ENCODE results near the gene UVRAG. TPM values are rescaled to one million over a fixed set of nuclear protein-coding genes. Genes with fewer than 3 reads are reported as not detected.

UVRAG gene
- total RNA-seq, 1 experiment from 2014 or later, result 13.0 TPM

- Histone ChIP-seq H3K27ac (ENCODE audit: low read length) (no peak overlapping the region), H3K9me3 (ENCODE audit: low read length) (no peaks in the 10 kb centered on the region), H3F3A (ENCODE audit: low read length, unreplicated experiment) (no peaks in the 10 kb centered on the region), H3K4me3 (ENCODE audit: low read length) (no peak overlapping the region), H3K36me3 (ENCODE audit: low read depth, low read length) (peaks cover 5% of the 10 kb centered on the region; the same call in 1 of the 2 replicates), H3K9me2 (replicated peaks; ENCODE audit: low read length) (no peaks in the 10 kb centered on the region), H2AFZ (ENCODE audit: low read length) (no peak overlapping the region), H3K79me2 (ENCODE audit: low read length) (no peaks in the 10 kb centered on the region), H3K9ac (ENCODE audit: low read length) (no peak overlapping the region), H3K4me2 (ENCODE audit: low read length) (no peak overlapping the region), H3K4me1 (ENCODE audit: insufficient read depth, low read length) (no peaks in the 10 kb centered on the region), H3K27me3 (ENCODE audit: low read length) (no peaks in the 10 kb centered on the region), H4K20me1 (ENCODE audit: low read length) (no peaks in the 10 kb centered on the region)
- TF ChIP-seq EZH2phosphoT487 (IDR thresholded peaks at IDR 0.05; ENCODE audit: borderline replicate concordance, low read length) (no peak), CTCF (conservative IDR thresholded peaks at IDR 0.05; ENCODE audit: low read depth, low read length) (no peak), EZH2 (IDR thresholded peaks at IDR 0.05; ENCODE audit: low read length, unreplicated experiment) (no peak)
- ChIA-PET POLR2A (ENCODE audit: unreplicated experiment) (no interaction called here), CTCF (interaction anchor here (0.6 to 0.7 kb wide), 2 partner anchors 14 to 107 kb away, joined by 3 to 11 read pairs; no protein-coding TSS in a partner anchor)
- DNase-seq (no peak), ATAC-seq (no peak)
- BruUV-seq (replicated peaks), result no TSS peak
- intact Hi-C loops (cut with micrococcal nuclease), result no loop called here
These were observed 78.2 kb downstream of the UVRAG start for GRCh38 chr11:75893251-75893650.

GRCh38 chr11:75894036-75894585 is 79.1 kb downstream of the UVRAG start:
- no TSS peak for BruUV-seq (replicated peaks)

More at GRCh38 chr11:75894036-75894585, 79.1 kb downstream of the UVRAG start:
- H2AFZ ChIP-seq (ENCODE audit: low read length), result no peak overlapping the region
- H3K4me3 ChIP-seq (ENCODE audit: low read length), result no peak overlapping the region
- no peak overlapping the region for H3K9ac ChIP-seq (ENCODE audit: low read length)
- H3K4me1 ChIP-seq (ENCODE audit: insufficient read depth, low read length), result no peaks in the 10 kb centered on the region
- POLR2A ChIA-PET (ENCODE audit: unreplicated experiment), result no interaction called here
- DNase-seq (no peak), ATAC-seq (no peak)
- no peak for TF ChIP-seq EZH2phosphoT487 (IDR thresholded peaks at IDR 0.05; ENCODE audit: borderline replicate concordance, low read length)
- no peak for TF ChIP-seq EZH2 (IDR thresholded peaks at IDR 0.05; ENCODE audit: low read length, unreplicated experiment)
- no peak for TF ChIP-seq CTCF (conservative IDR thresholded peaks at IDR 0.05; ENCODE audit: low read depth, low read length)
- no peaks in the 10 kb centered on the region for H4K20me1 ChIP-seq (ENCODE audit: low read length)
- no peaks in the 10 kb centered on the region for H3K9me2 ChIP-seq (replicated peaks; ENCODE audit: low read length)
- H3K27me3 ChIP-seq (ENCODE audit: low read length), result no peaks in the 10 kb centered on the region
- no peak overlapping the region for H3K4me2 ChIP-seq (ENCODE audit: low read length)
- peaks cover 5% of the 10 kb centered on the region; the same call in 1 of the 2 replicates for H3K36me3 ChIP-seq (ENCODE audit: low read depth, low read length)
- H3F3A ChIP-seq (ENCODE audit: low read length, unreplicated experiment), result no peaks in the 10 kb centered on the region
- CTCF ChIA-PET, result interaction anchor here (0.6 kb wide), 1 partner anchor 15 kb away, joined by 3 read pairs; no protein-coding TSS in a partner anchor
- no peak overlapping the region for H3K27ac ChIP-seq (ENCODE audit: low read length)
- H3K9me3 ChIP-seq (ENCODE audit: low read length), result no peaks in the 10 kb centered on the region
- intact Hi-C loops (cut with micrococcal nuclease), result no loop called here
- H3K79me2 ChIP-seq (ENCODE audit: low read length), result no peaks in the 10 kb centered on the region

Measured in PC-3 (cell line).